Raji (cell line): ENCODE data around the gene KCNC2.

Experiments used
- POLR2A ChIP-seq: IDR thresholded peaks from 2 replicates; pipeline ENCODE4 v1.6.1; 2011; ENCODE audit warnings: low read depth, low read length, control low read depth; ENCODE audit not compliant: insufficient read depth

KCNC2 gene

GRCh38 chr12:75184516-75184915 is 25.1 kb downstream of the KCNC2 start:
- TF ChIP-seq POLR2A: no peak

- TF ChIP-seq POLR2A: no peak
These were observed 25.7 kb downstream of the KCNC2 start for GRCh38 chr12:75183967-75184366.

- no peak for TF ChIP-seq POLR2A
These were observed 31.6 kb downstream of the KCNC2 start for GRCh38 chr12:75177997-75178396.

- TF ChIP-seq POLR2A: no peak
These were observed 37.0 kb downstream of the KCNC2 start for GRCh38 chr12:75172611-75173010.

- no peak for TF ChIP-seq POLR2A
These were observed 38.9 kb downstream of the KCNC2 start for GRCh38 chr12:75170640-75171185.

- TF ChIP-seq POLR2A: no peak
These were observed 46.8 kb downstream of the KCNC2 start for GRCh38 chr12:75162845-75163244.

GRCh38 chr12:75161488-75161887 is 48.2 kb downstream of the KCNC2 start:
- no peak for TF ChIP-seq POLR2A

GRCh38 chr12:75157385-75157784 is 52.3 kb downstream of the KCNC2 start:
- TF ChIP-seq POLR2A: no peak

- no peak for TF ChIP-seq POLR2A
These were observed 53.7 kb downstream of the KCNC2 start for GRCh38 chr12:75155962-75156361.

- TF ChIP-seq POLR2A: no peak
These were observed 55.3 kb downstream of the KCNC2 start for GRCh38 chr12:75154388-75154787.

GRCh38 chr12:75139196-75139595 is 70.4 kb downstream of the KCNC2 start:
- TF ChIP-seq POLR2A: no peak

GRCh38 chr12:75137896-75138295 is 71.7 kb downstream of the KCNC2 start:
- no peak for TF ChIP-seq POLR2A

- TF ChIP-seq POLR2A: no peak
These were observed 74.6 kb downstream of the KCNC2 start for GRCh38 chr12:75135026-75135425.

GRCh38 chr12:75130811-75131210 is 78.8 kb downstream of the KCNC2 start:
- TF ChIP-seq POLR2A: no peak

GRCh38 chr12:75129275-75129674 is 80.4 kb downstream of the KCNC2 start:
- TF ChIP-seq POLR2A: no peak

- TF ChIP-seq POLR2A: no peak
These were observed 88.5 kb downstream of the KCNC2 start for GRCh38 chr12:75121036-75121705.

GRCh38 chr12:75120311-75120711 is 89.3 kb downstream of the KCNC2 start:
- no peak for TF ChIP-seq POLR2A
